ENCODE data around the gene HYAL3. TPM values are rescaled to one million over a fixed set of nuclear protein-coding genes. Genes with fewer than 3 reads are reported as not detected.

HYAL3 gene
- total and polyA plus RNA-seq, 2 of the 8 experiments (the other 6 are each of a cell fraction or from before 2014, with no cell fraction given) = 3.2 to 12.2 TPM

DNA sequence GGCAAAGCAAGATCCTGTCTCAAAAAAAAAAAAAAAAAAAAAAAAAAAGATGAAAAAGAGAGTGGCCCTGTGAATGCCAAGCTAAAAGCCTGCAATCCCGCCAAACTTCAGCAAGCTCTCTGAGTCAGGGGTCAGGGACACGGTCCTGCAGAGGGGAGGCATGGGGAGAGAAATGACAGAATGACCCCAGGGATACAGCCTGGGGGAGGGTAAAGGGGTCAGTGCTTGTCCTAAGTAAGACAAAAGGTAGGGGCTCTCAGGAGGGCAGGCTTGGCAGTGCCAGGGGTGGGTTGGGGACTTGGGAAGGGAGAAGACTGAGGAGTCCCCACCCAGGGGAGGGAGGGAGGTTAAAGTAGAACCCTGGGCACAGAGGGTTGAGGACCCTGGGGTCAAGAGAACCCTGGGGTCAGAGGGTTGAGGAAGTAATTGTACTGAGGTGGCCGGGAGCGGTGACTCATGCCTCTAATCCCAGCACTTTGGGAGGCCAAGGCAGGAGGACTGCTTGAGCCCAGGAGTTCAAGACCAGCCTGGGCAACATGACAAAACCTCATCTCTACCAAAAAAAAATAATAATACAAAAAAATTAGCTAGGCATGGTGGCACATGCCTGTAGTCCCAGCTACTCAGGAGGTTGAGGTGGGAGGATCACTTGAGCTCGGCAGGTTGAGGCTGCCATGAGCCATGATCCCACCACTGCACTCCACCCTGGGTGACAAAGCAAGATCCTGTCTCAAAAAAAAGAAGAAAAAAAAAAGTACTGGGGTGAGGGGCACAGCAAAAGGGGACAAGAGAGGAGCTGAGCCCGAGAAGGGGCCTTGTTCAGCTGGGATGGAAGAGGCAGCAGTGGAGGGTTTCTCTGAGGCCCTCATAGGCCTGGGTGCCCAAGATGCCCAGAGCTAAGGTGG, 35.5 kb downstream of the HYAL3 start:
- Histone ChIP-seq H3K23me2 (ENCODE audit: low read depth, low read length) (peaks cover 4% of the 10 kb centered on the region; the same call in 1 of the 2 replicates), H3K27ac (ENCODE audit: low read depth, low read length) (peak overlapping the region; percentile 69; the same call in 1 of the 2 replicates), H4K20me1 (replicated peaks in 1 of 2; ENCODE audit: control insufficient read depth in 1 of 2, insufficient read depth in 2 of 2, low read length in 2 of 2) (peaks cover 0 to 1% of the 10 kb centered on the region in 2 experiments), H2BK12ac (ENCODE audit: low read depth, low read length) (peak overlapping the region; percentile 99), H3K18ac (ENCODE audit: extremely low read depth, low read length) (peak overlapping the region; percentile 80), H3K56ac (replicated peaks; ENCODE audit: insufficient read length, low read depth, low read length) (peak overlapping the region; percentile 42), H3K9me3 (ENCODE audit: insufficient read depth in 2 of 2, low read depth in 1 of 2, low read length in 1 of 2) (no peaks in the 10 kb centered on the region), H4K91ac (replicated peaks; ENCODE audit: insufficient read length, low read length) (peak overlapping the region; percentile 77), H2BK120ac (replicated peaks; ENCODE audit: low read depth, low read length) (peak overlapping the region; percentile 36), H3K4me2 (ENCODE audit: insufficient read depth in 1 of 2, low read depth in 2 of 2, low read length in 2 of 2) (peak overlapping the region; percentile 46 to 58), H3K4me1 (replicated peaks in 1 of 4; ENCODE audit: control insufficient read depth in 3 of 4, insufficient read depth in 4 of 4, low read length in 3 of 4) (peaks cover 0 to 54% (median 44%) of the 10 kb centered on the region in 4 experiments; a peak in 6 of 7 replicates), H2BK5ac (ENCODE audit: low read depth, low read length) (peak overlapping the region; percentile 86), H3K79me2 (ENCODE audit: control insufficient read depth in 1 of 2, insufficient read depth in 2 of 2, low read length in 2 of 2) (no peaks in the 10 kb centered on the region), H4K8ac (ENCODE audit: extremely low read depth, insufficient read depth, low read length) (peak overlapping the region; percentile 88), H4K5ac (ENCODE audit: insufficient read length, low read depth, low read length) (peak overlapping the region; percentile 69), H2AFZ (ENCODE audit: low read length) (no peak overlapping the region), H3K23ac (ENCODE audit: insufficient read length) (no peak overlapping the region), H3K4ac (replicated peaks; ENCODE audit: insufficient read length, low read depth, low read length) (peak overlapping the region; percentile 86), H2BK15ac (ENCODE audit: low read length) (no peak overlapping the region), H3K36me3 (ENCODE audit: control insufficient read depth in 2 of 4, insufficient read depth in 4 of 4, low read length in 3 of 4) (no peaks in the 10 kb centered on the region), H3K9ac (replicated peaks in 1 of 4; ENCODE audit: extremely low read depth in 1 of 4, low read depth in 3 of 4, low read length in 3 of 4) (no peak overlapping the region; a peak in 1 of 7 replicates), H3K79me1 (ENCODE audit: low read depth, low read length) (no peaks in the 10 kb centered on the region), H2BK20ac (ENCODE audit: low read length) (peak overlapping the region; percentile 97; the same call in 1 of the 2 replicates), H3K27me3 (replicated peaks in 1 of 4; ENCODE audit: control insufficient read depth in 3 of 4, extremely low read depth in 1 of 4, insufficient read depth in 3 of 4, low read length in 3 of 4) (no peaks in the 10 kb centered on the region; a peak in 2 of 7 replicates), H3K14ac (ENCODE audit: insufficient read length) (no peak overlapping the region), H2AK5ac (ENCODE audit: low read depth, low read length) (no peak overlapping the region; the same call in 1 of the 2 replicates), H3K4me3 (ENCODE audit: extremely low read depth in 1 of 4, insufficient read depth in 2 of 4, low read depth in 3 of 4, low read length in 4 of 4) (0 out of 8 replicates have a peak overlapping the region, but pooled peaks of 2 of the 4 experiments have one; percentile 1 to 19)
- CTCF ChIA-PET (ENCODE audit: partially characterized antibody) = interaction anchor here (0.6 to 53.5 kb wide), 15 partner anchors 8 to 462 kb away, joined by 3 to 2149 read pairs (median 5); partner anchors contain the start of genes GNAI2, GNAT1, LSMEM2 and SLC38A3
- POLR2A ChIA-PET (ENCODE audit: partially characterized antibody) = interaction anchor here (0.6 to 3.5 kb wide), 23 partner anchors 9 to 584 kb away, joined by 3 to 19 read pairs (median 5); partner anchors contain the start of genes GNAI2, HYAL2, LSMEM2 and RASSF1
- no peak for DNase-seq (ENCODE audit: low read depth in 1 of 2, low spot score in 2 of 2)
- FAIRE-seq = no peak
- WGBS, 2 experiments (ENCODE audit: extremely low coverage in 1 of 2, insufficient coverage in 1 of 2, insufficient read length in 1 of 2, insufficient replicate concordance in 2 of 2, low coverage in 1 of 2, low lambda C conversion rate in 2 of 2, missing lambda C conversion rate in 1 of 2) = 73% methylated on average over 6 of the region's 6 CpGs; no CpG with 5 or more reads in 1 of the 2 experiments
- no peak for TF ChIP-seq RNF2 (IDR thresholded peaks at IDR 0.05; ENCODE audit: borderline replicate concordance, low read depth, low read length, missing control alignments, poor library complexity, severe bottlenecking)
- no peak for TF ChIP-seq TBP (IDR thresholded peaks at IDR 0.05; ENCODE audit: low read depth, low read length)
- no peak for TF ChIP-seq JUN (IDR thresholded peaks at IDR 0.05; ENCODE audit: low read depth, low read length)
- TF ChIP-seq PHF8 (conservative IDR thresholded peaks at IDR 0.05; ENCODE audit: low read depth, low read length) = no peak
- no peak for TF ChIP-seq GABPA (IDR thresholded peaks at IDR 0.05; ENCODE audit: borderline replicate concordance, insufficient read depth, low read length)
- no peak for TF ChIP-seq SP4 (IDR thresholded peaks at IDR 0.05; ENCODE audit: low read length)
- TF ChIP-seq RBBP5 (IDR thresholded peaks at IDR 0.05; ENCODE audit: borderline replicate concordance, low read depth, low read length) = no peak
- no peak for TF ChIP-seq FOSL1 (IDR thresholded peaks at IDR 0.05; ENCODE audit: insufficient read depth, low read depth, low read length)
- no peak for TF ChIP-seq RAD21 (IDR thresholded peaks at IDR 0.05 in 1 of 2, conservative IDR thresholded peaks at IDR 0.05 in 1 of 2; ENCODE audit: low read depth in 2 of 2, low read length in 2 of 2)
- TF ChIP-seq HDAC6 (IDR thresholded peaks at IDR 0.05; ENCODE audit: low read depth, low read length) = no peak

Measured in H1 (cell line).